ENCODE measurements around the gene DESI1.
"Not testable (repeated sequence)": the region's sequence is repeated elsewhere in the genome, so short reads cannot be mapped to it uniquely, and the experiment has no call there.

The DESI1 gene

DNA sequence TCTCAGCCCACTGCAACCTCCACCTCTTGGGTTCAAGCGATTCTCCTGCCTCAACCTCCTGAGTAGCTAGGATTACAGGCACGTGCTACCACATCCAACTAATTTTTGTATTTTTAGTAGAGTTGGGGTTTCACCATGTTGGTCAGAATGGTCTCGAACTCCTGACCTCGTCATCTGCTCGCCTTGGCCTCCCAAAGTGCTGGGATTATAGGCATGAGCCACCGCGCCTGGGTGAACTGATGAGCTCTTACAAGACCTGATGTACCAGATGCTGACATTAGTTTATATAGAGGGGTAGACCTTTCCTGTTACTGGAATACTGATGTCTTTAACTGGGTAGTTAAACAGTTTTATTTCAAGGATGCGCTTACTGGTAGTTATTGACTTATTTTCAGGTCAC is 13.8 kb upstream of the DESI1 start:
- DNase-seq (ENCODE audit: low read depth in 3 of 3): not testable (repeated sequence)

DNA sequence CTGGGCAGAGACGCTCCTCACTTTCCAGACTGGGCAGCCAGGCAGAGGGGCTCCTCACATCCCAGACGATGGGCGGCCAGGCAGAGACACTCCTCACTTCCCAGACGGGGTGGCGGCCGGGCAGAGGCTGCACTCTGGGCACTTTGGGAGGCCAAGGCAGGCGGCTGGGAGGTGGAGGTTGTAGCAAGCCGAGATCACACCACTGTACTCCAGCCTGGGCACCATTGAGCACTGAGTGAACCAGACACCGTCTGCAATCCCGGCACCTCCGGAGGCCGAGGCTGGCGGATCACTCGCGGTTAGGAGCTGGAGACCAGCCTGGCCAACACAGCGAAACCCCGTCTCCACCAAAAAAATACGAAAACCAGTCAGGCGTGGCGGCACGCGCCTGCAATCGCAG is 10.8 kb upstream of the DESI1 start:
- DNase-seq (ENCODE audit: low read depth in 3 of 3): not testable (repeated sequence)

- DNase-seq (ENCODE audit: low read depth in 3 of 3): not testable (repeated sequence)
These were observed 10.3 kb upstream of the DESI1 start for GRCh38 chr22:41631115-41631514.

DNA sequence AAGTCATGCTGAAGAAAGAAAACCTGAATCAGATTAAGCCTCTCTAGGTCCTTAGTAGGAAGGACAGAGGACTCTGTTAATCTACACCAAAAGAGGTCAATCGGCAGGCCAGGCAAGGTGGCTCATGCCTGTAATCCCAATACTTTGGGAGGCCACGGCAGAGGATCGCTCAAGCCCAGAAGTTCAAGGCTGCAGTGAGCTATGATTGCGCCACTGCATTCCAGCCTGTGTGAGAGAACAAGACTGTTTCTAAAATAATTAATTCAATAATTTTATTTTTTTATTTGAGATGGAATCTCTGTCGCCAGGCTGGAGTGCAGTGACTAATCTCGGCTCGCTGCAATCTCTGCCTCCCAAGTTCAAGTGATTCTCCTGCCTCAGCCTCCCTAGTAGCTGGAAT is 4.7 kb upstream of the DESI1 start:
- DNase-seq (ENCODE audit: low read depth in 3 of 3): no peak

- DNase-seq (ENCODE audit: low read depth in 3 of 3): no peak
These were observed 1.0 kb upstream of the DESI1 start for GRCh38 chr22:41621911-41622179.

- DNase-seq (ENCODE audit: low read depth in 3 of 3): peak; percentile 99 to 100 (median 100)
These were observed 462 bp upstream of the DESI1 start, which contains the start of gene XRCC6 for GRCh38 chr22:41621099-41621910. Gene XRCC6, plus strand, starts transcription at chr22:41621295. Its CDS starts 710 bp downstream, at chr22:41622005.

GRCh38 chr22:41619979-41620588 is 759 bp downstream of the DESI1 start:
- peak; percentile 16 to 34 (median 30) for DNase-seq (ENCODE audit: low read depth in 3 of 3)

DNA sequence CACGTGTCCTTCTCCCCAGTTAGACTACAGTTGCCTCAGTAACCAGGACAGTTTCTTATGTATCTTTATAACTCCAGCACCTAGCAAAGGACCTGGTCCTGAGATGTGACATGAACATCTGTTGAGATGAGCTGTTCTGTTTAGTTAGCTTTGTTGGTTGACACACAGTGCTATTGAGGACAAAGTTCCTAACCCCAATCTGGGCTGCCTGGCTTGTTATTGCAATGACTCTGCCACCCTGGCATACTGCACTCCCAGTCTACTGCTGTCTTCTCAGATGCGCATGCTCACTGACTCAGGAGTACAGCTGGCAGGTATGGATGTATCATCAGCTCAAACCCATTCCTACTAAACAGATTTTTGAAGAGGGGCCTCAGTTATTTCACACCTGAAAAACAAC is 7.4 kb downstream of the DESI1 start:
- DNase-seq (ENCODE audit: low read depth in 3 of 3): no peak

DNA sequence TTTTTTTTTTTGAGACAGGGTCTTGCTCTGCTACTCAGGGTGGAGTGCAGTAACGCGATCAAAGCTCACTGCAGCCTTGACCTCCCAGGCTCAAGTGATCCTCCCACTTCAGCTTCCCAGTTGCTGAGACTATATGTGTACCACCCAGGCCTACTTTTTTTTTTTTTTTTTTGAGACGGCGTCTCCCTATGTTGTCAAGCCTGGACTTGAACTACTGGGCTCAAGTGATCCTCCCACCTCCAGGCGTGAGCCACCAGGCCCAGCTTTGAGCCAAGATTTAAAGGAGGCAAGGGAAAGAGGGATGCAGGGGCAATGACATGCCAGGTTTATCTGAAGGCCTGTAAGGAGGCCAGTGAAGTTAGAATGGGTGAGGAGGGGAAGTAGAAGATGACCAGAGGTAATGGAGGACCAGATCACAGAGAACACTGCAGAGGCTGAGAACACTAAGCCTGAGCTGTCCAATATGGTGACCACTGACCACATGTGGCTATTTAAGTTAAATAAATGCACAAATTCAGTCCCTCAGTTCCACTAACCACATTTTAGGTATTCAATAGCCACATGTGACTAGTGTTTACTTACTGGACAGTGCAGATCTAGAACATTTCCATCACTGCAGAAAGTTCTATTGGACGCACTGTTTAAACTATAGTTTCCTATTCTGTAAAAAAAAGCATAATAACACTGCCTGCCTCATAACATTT is 8.1 kb downstream of the DESI1 start:
- DNase-seq (ENCODE audit: low read depth in 3 of 3): no peak

DNA sequence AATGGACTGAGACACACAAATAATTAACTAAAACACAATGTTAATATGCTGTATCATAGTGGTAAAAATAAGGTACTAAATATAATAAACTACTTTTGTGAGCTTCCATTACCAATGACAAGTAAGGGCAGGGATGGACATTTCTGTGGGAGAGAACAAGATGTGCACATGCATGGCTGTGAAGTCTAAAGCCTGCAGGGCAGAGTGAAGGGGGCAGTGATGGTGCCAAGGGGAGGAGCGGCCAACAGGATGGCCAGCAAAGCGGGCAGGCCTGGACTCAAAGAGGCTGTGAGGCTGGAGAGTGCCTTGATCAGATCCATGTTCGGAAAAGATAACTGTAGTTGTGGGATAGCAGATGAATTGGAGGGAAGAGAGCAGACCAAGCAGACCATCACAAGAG is 12.5 kb downstream of the DESI1 start:
- no peak for DNase-seq (ENCODE audit: low read depth in 3 of 3)

DNA sequence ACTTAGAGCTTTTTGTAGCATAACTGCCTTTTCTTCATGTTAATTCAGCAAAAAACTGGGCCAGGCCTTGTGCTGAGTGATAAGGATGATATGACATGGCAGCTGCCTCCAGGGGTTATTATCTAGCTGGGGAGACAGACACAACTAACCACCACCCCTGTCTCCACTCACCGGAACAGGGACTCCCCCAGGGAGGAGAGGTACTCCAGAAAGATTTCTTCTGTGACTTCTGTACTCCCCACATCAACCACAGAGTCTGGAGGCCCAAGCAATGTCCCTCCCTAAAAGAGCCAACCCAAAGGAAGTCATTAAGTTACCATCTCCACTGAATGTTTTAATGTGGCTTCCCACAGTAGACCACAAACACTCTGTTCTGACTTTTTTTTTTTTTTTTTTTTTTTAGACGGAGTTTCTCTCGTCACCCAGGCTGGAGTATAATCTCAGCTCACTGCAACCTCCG is 16.9 kb downstream of the DESI1 start:
- peak in 1 of 3 experiments; percentile 13 for DNase-seq (ENCODE audit: low read depth in 3 of 3)

GRCh38 chr22:41600976-41601375 is 19.9 kb downstream of the DESI1 start:
- DNase-seq (ENCODE audit: low read depth in 3 of 3): no peak

DNA sequence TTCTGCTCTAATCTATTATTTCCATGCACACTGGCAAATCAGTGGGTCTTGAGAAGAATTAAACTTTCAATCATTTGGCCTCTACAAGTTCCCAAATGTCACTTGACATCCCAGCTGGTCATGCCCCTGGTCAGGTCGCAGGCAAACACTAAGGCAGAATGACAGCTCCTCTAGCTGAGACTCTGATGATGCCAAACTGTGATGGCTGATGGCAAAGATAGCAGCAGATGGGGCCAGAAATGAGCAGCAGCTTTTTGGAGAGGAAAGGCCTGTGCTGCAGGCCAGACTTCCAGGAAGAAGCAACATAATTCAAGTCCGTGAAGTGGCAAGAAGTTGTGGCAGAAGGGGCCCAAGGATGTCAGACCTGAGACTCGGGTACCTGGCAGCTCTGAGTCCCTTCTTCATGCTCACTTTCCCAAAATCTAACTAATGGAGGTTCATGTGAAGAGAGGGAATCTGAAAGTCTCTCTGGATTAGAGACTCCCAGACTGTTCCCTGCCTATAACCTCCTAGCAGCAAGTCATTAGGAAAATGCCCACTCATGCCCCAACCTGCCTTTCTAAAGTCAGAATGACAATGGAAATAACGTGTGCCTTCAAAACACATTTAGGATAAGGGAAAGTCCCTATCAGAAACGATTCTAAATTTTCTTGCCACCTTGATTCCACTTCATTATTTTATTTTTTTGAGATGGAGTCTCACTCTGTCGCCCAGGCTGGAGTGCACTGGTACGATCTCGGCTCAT is 21.8 kb downstream of the DESI1 start:
- no peak for DNase-seq (ENCODE audit: low read depth in 3 of 3)

DNA sequence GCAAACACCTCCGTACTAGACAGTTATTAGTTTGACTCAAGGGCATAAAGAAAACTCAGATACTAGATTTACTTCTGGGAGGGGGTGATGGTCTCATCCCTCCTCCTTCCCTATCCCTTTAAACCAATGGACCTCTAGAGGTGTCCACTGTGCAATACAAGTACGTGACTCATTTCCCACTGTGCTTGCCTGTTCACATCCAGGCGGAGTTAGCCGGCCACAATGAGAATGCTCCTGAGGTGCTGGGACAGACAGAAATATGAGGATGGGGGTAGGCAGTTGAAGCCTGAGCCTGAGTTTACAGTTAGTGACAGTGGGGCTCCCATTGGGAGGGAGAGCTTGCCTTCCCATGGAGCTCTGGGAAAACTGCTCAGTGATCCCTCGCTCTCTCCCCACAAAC is 22.8 kb downstream of the DESI1 start:
- DNase-seq (ENCODE audit: low read depth in 3 of 3): no peak

DNA sequence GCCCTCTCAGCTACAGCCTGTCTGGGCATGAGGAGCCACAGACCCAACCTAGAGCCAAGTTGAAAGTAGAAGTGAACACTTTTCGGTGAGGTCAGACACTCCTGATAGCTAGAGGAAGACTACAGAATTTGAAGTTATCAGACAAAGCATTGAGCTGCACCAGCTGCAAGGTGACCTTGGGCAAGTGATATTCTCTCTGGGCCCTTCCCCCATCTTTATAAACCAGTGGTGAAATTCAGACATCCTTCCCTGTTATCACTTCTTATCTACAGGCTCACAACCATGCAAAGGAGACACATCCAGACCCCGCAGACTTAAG is 23.2 kb downstream of the DESI1 start:
- no peak for DNase-seq (ENCODE audit: low read depth in 3 of 3)

- DNase-seq (ENCODE audit: low read depth in 3 of 3): no peak
These were observed 23.8 kb downstream of the DESI1 start for GRCh38 chr22:41596776-41597634.

DNA sequence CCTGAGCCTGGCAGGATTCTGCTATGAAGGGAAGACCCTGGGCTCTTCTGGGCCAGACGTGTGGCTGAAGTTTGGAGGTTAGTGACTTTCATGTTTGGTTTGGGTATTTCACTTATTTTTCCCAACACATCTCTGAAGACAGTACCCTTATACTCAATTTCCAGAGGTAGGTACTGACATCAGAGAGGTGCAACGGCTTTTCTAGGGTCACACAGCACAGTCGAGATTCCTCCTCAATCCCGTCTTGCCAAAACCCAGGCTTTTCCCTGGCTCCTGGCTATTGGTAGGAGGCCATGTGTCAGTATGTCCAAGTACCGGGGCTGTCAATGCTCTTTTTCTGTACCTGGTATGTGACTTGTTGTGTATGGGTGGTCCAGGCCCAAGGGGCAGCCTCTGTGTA is 25.1 kb downstream of the DESI1 start:
- DNase-seq (ENCODE audit: low read depth in 3 of 3): no peak

DNA sequence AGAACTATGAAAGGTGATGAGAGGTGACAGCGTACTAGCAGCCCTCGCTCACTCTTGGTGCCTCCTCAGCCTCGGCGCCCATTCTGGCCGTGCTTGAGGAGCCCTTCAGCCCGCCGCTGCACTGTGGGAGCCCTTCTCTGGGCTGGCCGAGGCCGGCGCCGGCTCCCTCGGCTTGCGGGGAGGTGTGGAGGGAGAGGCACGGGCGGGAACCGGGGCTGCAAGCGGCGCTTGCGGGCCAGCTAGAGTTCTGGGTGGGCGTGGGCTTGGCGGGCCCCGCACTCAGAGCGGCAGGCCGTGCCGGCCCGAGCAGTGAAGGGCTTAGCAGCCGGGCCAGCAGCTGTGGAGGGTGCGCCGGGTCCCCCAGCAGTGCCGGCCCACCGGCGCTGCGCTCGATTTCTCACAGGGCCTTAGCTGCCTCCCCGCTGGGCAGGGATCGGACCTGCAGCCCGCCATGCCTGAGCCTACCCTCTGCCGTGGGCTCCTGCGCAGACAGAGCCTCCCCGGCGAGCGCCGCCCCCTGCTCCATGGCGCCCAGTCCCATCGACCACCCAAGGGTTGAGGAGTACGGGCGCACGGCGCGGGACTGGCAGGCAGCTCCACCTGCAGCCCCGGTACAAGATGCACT is 27.4 kb downstream of the DESI1 start:
- not testable (repeated sequence) for DNase-seq (ENCODE audit: low read depth in 3 of 3)

- peak; percentile 100 for DNase-seq (ENCODE audit: low read depth in 3 of 3)
These were observed 31.2 kb downstream of the DESI1 start, which contains the start of gene PMM1 for GRCh38 chr22:41589391-41590241. Gene PMM1, minus strand, starts transcription at chr22:41589840. Its CDS starts 35 bp downstream, at chr22:41589805.

DNA sequence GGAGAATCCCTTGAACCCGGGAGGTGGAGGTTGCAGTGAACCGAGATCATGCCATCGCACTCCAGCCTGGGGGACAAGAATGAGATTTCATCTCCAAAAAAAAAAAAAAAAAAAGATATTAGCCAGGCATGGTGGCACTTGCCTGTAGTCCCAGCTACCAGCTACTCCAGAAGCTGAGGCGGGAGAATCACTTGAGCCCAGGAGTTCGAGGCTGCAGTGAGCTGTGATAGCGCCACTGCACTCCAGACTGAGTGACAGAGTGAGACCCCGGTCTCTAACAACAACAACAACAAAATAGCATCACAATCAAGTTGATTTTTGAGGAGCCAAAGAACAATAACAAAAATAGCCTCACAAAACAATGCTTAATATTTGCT is 33.5 kb downstream of the DESI1 start:
- no peak for DNase-seq (ENCODE audit: low read depth in 3 of 3)

Data from stimulated activated CD4-positive, alpha-beta T cell treated with anti-CD3 and anti-CD28 coated beads, TNF-alpha, amount 100 ng/mL, for 4 hours (primary cell).